Natural killer cell (primary cell): ENCODE results near the gene KCNK4. TPM values are rescaled to one million over a fixed set of nuclear protein-coding genes. Genes with fewer than 3 reads are reported as not detected.
A peak's percentile ranks its signal among the peaks of the same experiment; 100 is the strongest.

Experiments
- ATAC-seq, 3 donors: fragments of 150-1000 bp in 2 of 3; fragments of 200-7000 bp in 1 of 3; cut with Tn5 transposase; 1 replicate in 1 of 3; 2 replicates in 2 of 3; pipeline ENCODE4 v1.10.0; 2021; ENCODE audit warnings: mild to moderate bottlenecking in 2 of 3, moderate library complexity in 2 of 3
- DNase-seq, 2 donors: peaks; one replicate each; pipeline versions ENCODE4 v3.0.0 to v3.0.0-alpha.2; 2013 to 2021; ENCODE audit warnings: mixed read lengths in 1 of 2
- H3K27ac ChIP-seq: one replicate; pipeline ENCODE4 v1.5.1; 2013; ENCODE audit warnings: mild to moderate bottlenecking, low read length
- H3K27me3 ChIP-seq: one replicate; pipeline ENCODE4 v1.6.1; 2013; ENCODE audit warnings: low read length; ENCODE audit not compliant: control insufficient read depth, insufficient read depth
- H3K36me3 ChIP-seq: one replicate; pipeline ENCODE4 v1.6.1; 2013; ENCODE audit warnings: low read length; ENCODE audit not compliant: control insufficient read depth, insufficient read depth
- H3K4me1 ChIP-seq: one replicate; pipeline ENCODE4 v1.6.1; 2013; ENCODE audit warnings: low read length; ENCODE audit not compliant: control insufficient read depth, insufficient read depth
- H3K4me3 ChIP-seq: one replicate; pipeline ENCODE4 v1.5.1; 2013; ENCODE audit warnings: low read length
- H3K9me3 ChIP-seq: one replicate; pipeline ENCODE4 v1.6.1; 2013; ENCODE audit warnings: low read length; ENCODE audit not compliant: control insufficient read depth, insufficient read depth
- H3K27ac Mint-ChIP-seq, 2 donors: one replicate each; pipeline ENCODE4 v1.8.0; 2022; ENCODE audit warnings: mild to moderate bottlenecking in 2 of 2, mixed read lengths in 2 of 2, moderate library complexity in 1 of 2
- H3K27me3 Mint-ChIP-seq, 2 donors: one replicate each; pipeline ENCODE4 v1.8.0; 2022; ENCODE audit warnings: low read depth in 2 of 2, mixed read lengths in 2 of 2
- H3K36me3 Mint-ChIP-seq: one replicate; pipeline ENCODE4 v1.8.0; 2022; ENCODE audit warnings: mixed read lengths
- H3K4me1 Mint-ChIP-seq, 2 donors: one replicate each; pipeline ENCODE4 v1.8.0; 2022; ENCODE audit warnings: mixed read lengths in 2 of 2
- H3K4me3 Mint-ChIP-seq: one replicate; pipeline ENCODE4 v1.8.0; 2022; ENCODE audit warnings: mild to moderate bottlenecking, moderate library complexity, mixed read lengths
- H3K9me3 Mint-ChIP-seq, 2 donors: one replicate each; pipeline ENCODE4 v1.8.0; 2022; ENCODE audit warnings: mixed read lengths in 2 of 2
- WGBS: methylation state at CpG from one replicate; pipeline ENCODE4 v1.1.7; 2013; ENCODE audit warnings: missing lambda C conversion rate; ENCODE audit not compliant: insufficient coverage; 5-methylcytosine and 5-hydroxymethylcytosine counted together
- intact Hi-C: fragments of 100-400 bp; cut with micrococcal nuclease; formaldehyde crosslinking; loops from one replicate; pipeline ENCODE4 v1.14.2; 2022
- total RNA-seq, 4 donors: library from RNA; stranded (reverse); fragments of 120-200 nt in 1 of 4; gene quantifications; one replicate each; pipeline versions ENCODE4 v1.2.3 to v1.2.4, GENCODE V29; 2013 to 2022
- TF ChIP-seq, protein P1 (sequence below): fragments of 200-600 bp; IDR thresholded peaks from one replicate; pipeline ENCODE4 v1.8.0; 2022; ENCODE audit warnings: antibody characterized with exemption

KCNK4 gene
- total RNA-seq, 3 donors from 2014 or later (not counting 1 experiment from before 2014, with no cell fraction given), result 0.30 to 0.86 TPM; not detected in 1

DNA sequence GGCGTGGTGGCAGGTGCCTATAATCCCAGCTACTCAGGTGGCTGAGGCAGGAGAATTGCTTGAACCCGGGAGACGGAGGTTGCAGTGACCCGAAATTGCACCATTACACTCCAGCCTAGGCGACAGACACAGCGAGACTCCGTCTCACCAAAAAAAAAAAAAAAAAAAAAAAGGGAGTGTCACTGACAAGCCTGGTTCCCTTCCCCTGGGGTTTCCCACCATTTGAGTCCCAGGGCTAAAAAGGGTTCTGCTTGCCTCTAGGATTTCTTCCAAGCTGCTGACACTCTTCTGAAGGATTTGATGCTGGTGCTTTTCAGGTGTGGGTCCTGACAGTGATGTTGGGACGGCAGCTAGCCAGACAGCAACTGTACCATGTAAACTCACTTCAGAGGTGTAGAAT is 47.6 kb downstream of the KCNK4 start:
- H3K4me3 Mint-ChIP-seq, result peak overlapping the region; percentile 95

DNA sequence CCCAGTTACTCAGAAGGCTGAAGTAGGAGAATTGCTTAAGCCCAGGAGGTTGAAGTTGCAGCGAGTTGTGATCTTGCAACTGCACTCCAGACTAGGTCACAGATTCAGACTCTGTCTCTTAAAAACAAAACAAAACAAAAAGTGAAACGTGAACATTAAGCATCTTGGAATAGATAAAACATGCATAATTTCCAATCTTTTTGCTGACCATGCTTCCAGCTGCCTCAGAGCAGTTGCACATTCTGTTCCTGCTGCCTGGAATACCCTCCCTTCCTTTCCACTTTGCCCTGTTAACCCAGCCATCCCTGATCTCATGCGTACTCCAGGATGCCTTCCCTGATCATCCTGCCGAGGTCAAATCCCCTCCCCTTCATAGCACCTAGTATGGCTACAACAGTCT is 48.2 kb downstream of the KCNK4 start:
- intact Hi-C loops, result no loop called here
- Mint-ChIP-seq H3K4me3 (peak overlapping the region; percentile 95), H3K36me3 (no peaks in the 10 kb centered on the region), H3K4me1 (peaks cover 24 to 55% of the 10 kb centered on the region in 2 donors), H3K27me3 (no peaks in the 10 kb centered on the region), H3K27ac (peak overlapping the region; percentile 96 to 98), H3K9me3 (no peaks in the 10 kb centered on the region)
- TF ChIP-seq, protein P1, sequence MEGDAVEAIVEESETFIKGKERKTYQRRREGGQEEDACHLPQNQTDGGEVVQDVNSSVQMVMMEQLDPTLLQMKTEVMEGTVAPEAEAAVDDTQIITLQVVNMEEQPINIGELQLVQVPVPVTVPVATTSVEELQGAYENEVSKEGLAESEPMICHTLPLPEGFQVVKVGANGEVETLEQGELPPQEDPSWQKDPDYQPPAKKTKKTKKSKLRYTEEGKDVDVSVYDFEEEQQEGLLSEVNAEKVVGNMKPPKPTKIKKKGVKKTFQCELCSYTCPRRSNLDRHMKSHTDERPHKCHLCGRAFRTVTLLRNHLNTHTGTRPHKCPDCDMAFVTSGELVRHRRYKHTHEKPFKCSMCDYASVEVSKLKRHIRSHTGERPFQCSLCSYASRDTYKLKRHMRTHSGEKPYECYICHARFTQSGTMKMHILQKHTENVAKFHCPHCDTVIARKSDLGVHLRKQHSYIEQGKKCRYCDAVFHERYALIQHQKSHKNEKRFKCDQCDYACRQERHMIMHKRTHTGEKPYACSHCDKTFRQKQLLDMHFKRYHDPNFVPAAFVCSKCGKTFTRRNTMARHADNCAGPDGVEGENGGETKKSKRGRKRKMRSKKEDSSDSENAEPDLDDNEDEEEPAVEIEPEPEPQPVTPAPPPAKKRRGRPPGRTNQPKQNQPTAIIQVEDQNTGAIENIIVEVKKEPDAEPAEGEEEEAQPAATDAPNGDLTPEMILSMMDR, result no peak
- Histone ChIP-seq H3K4me3 (peak overlapping the region; percentile 89), H3K27me3 (no peaks in the 10 kb centered on the region), H3K27ac (peak overlapping the region; percentile 98), H3K9me3 (no peaks in the 10 kb centered on the region), H3K4me1 (peaks cover 59% of the 10 kb centered on the region), H3K36me3 (peaks cover 36% of the 10 kb centered on the region)
- ATAC-seq (no peak), DNase-seq (peak in 1 of 2 donors; percentile 35)
- WGBS, result 31% methylated on average over 2 of the region's 4 CpGs

More for the DNA sequence above, 47.6 kb downstream of the KCNK4 start:
- no peaks in the 10 kb centered on the region for H3K27me3 Mint-ChIP-seq
- DNase-seq, result no peak
- no peak for ATAC-seq
- H3K27ac Mint-ChIP-seq, result peak overlapping the region; percentile 96 to 98
- H3K9me3 Mint-ChIP-seq, result no peaks in the 10 kb centered on the region
- Histone ChIP-seq H3K9me3 (no peaks in the 10 kb centered on the region), H3K27ac (peak overlapping the region; percentile 98), H3K27me3 (no peaks in the 10 kb centered on the region), H3K4me1 (peaks cover 54% of the 10 kb centered on the region), H3K4me3 (no peak overlapping the region), H3K36me3 (peaks cover 30% of the 10 kb centered on the region)
- TF ChIP-seq, protein P1, result no peak
- H3K36me3 Mint-ChIP-seq, result no peaks in the 10 kb centered on the region
- 89% methylated on average over 8 of the region's 8 CpGs for WGBS
- intact Hi-C loops, result no loop called here
- peaks cover 24 to 53% of the 10 kb centered on the region in 2 donors for H3K4me1 Mint-ChIP-seq

DNA sequence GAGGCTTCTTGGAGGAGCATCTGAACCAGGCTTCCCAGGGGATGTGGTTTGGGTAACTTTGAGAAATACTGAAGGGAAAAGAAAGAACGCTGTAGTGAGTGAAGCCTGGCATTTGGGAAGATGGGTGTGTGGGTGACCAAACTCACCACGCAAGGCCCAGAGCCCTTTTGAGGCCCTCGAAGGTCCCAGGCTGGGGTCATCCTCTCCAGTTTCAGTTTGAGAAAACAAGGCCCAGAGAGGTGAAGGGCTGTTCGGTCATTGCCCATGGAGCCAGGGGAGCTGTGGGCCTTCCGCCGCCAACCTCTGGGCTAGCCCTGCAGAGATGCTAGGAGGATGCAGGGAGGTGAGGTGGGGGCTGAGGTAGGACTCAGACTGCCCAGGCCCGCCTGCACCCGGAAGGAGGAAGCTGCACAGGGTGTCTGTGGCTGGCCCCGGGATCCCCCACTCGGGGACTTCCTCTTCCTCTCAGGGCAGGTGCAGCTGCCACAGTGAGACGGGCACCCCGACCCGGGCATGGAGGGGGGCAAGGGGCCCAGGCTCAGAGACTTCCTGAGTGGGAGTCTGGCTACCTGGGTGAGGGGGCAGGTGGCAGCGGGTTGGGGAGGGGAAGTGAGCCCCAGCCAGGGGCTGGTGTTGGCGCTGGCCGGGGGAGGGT is 48.8 kb downstream of the KCNK4 start, which contains the start of gene CCDC88B:
Gene CCDC88B (plus strand): TSS at position 451 of the 655 bp plus-strand sequence. CDS start 63 bp downstream, at position 514.
- Mint-ChIP-seq H3K4me1 (peaks cover 24 to 57% of the 10 kb centered on the region in 2 donors), H3K36me3 (no peaks in the 10 kb centered on the region), H3K4me3 (peak within 1 kb of the TSS; percentile 95), H3K27ac (peak within 1 kb of the TSS; percentile 96 to 98), H3K27me3 (no peaks in the 10 kb centered on the region), H3K9me3 (no peaks in the 10 kb centered on the region)
- H3K9me3 ChIP-seq, result no peaks in the 10 kb centered on the region
- peak within 1 kb of the TSS; percentile 98 for H3K27ac ChIP-seq
- WGBS, result 2% methylated on average over 16 of the region's 16 CpGs
- TF ChIP-seq, protein P1, result no peak
- ATAC-seq (peak; percentile 83 to 95 (median 87)), DNase-seq (peak; percentile 85 to 94)
- intact Hi-C loops, result loop anchor here (1.0 to 5.0 kb wide), 4 partner anchors 23 to 133 kb away; partner anchors contain the start of genes ESRRA, FERMT3 and TRMT112
- H3K4me3 ChIP-seq, result peak within 1 kb of the TSS; percentile 89
- no peaks in the 10 kb centered on the region for H3K27me3 ChIP-seq
- peaks cover 39% of the 10 kb centered on the region for H3K36me3 ChIP-seq
- H3K4me1 ChIP-seq, result peaks cover 55% of the 10 kb centered on the region
